Measurements from ENCODE around the gene KRT15. TPM values are rescaled to one million over a fixed set of nuclear protein-coding genes. Genes with fewer than 3 reads are reported as not detected.

Gene KRT15
- total and polyA plus RNA-seq, 9 of the 15 experiments (the other 6 are each of a cell fraction or from before 2014, with no cell fraction given): 0.28 to 4.4 (median 0.56) TPM

DNA sequence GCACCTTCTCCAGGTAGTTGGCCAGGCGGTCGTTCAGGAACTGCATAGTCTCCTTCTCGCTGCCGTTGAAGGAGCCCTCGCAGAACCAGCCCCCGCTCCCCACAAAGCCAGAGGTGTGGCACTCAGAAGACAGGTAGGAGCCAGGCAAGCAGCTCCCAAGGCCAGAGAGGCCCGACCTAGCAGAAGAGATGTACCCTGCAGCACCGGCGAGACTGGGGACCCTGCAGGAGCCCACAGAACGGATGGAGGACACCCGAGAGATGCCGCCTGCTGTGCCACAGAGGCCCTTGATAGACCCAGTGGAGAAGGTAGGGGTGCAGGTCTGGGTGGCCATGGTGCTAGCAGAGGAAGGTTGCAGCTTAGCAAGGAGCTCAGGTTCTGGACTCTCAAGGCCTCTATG is 29.2 kb downstream of the KRT15 start, which contains the start of gene KRT36:
KRT36 (minus strand) TSS at position 380 of the 400 bp plus-strand sequence; CDS start at position 334, 46 bp downstream.
- no peak for ATAC-seq
- DNase-seq (ENCODE audit: extremely low read depth in 1 of 4, low spot score in 3 of 4): no peak
- H3K27me3 ChIP-seq (ENCODE audit: control insufficient read depth in 2 of 2, insufficient read depth in 2 of 2, low read length in 2 of 2): peaks cover 4 to 20% of the 10 kb centered on the region in 2 experiments; a peak in 2 of 5 replicates
- no TSS peak for BruUV-seq (replicated peaks)
- no peak within 1 kb of the TSS for H3K4me2 ChIP-seq (ENCODE audit: insufficient read depth, low read length)
- FAIRE-seq: no peak
- H3K36me3 ChIP-seq (ENCODE audit: control insufficient read depth, insufficient read depth, low read length): no peaks in the 10 kb centered on the region
- no peaks in the 10 kb centered on the region for H3K9me1 ChIP-seq (ENCODE audit: control insufficient read depth, insufficient read depth, low read length)
- WGBS (ENCODE audit: insufficient coverage, low coverage, missing lambda C conversion rate): 19% methylated on average over 12 of the region's 12 CpGs
- CTCF ChIA-PET (ENCODE audit: low intra/inter-chr PET ratio): no interaction called here
- H3K27ac ChIP-seq (ENCODE audit: extremely low read depth, low read depth, low read length): no peak within 1 kb of the TSS
- in situ Hi-C loops (cut with MboI): loop anchor here (5.0 kb wide), 1 partner anchor 58 kb away; no protein-coding TSS in a partner anchor
- peaks cover under 1 to 14% of the 10 kb centered on the region in 2 experiments; a peak in 4 of 5 replicates for H3K4me1 ChIP-seq (replicated peaks in 1 of 2; ENCODE audit: control insufficient read depth in 2 of 2, insufficient read depth in 2 of 2, low read length in 2 of 2)
- H3K9ac ChIP-seq (ENCODE audit: insufficient read depth in 1 of 2, low read depth in 2 of 2, low read length in 2 of 2): no peak within 1 kb of the TSS; a peak in 1 of 4 replicates
- peaks cover 2% of the 10 kb centered on the region for H4K20me1 ChIP-seq (replicated peaks; ENCODE audit: control insufficient read depth, insufficient read depth, low read length)
- H3K79me2 ChIP-seq (ENCODE audit: control insufficient read depth, insufficient read depth, low read length): no peaks in the 10 kb centered on the region
- no peak within 1 kb of the TSS for H3K4me3 ChIP-seq
- H2AFZ ChIP-seq (ENCODE audit: low read depth, low read length): no peak within 1 kb of the TSS
- POLR2A ChIA-PET: interaction anchor here (1.0 to 2.6 kb wide), 3 partner anchors 8 to 60 kb away, joined by 5 to 9 read pairs (median 6); no protein-coding TSS in a partner anchor
- no peaks in the 10 kb centered on the region for H3K9me3 ChIP-seq (replicated peaks; ENCODE audit: control insufficient read depth, insufficient read depth, low read depth, low read length)
- intact Hi-C loops (cut with micrococcal nuclease): loop anchor here (10.0 kb wide), 1 partner anchor 175 kb away; no protein-coding TSS in a partner anchor
- TF ChIP-seq SIX5 (IDR thresholded peaks at IDR 0.05; ENCODE audit: borderline replicate concordance in 1 of 2, insufficient read depth in 1 of 2, low read depth in 1 of 2, low read length in 2 of 2) (no peak), KLF13 (tag; IDR thresholded peaks at IDR 0.05; ENCODE audit: borderline replicate concordance, low read depth) (no peak), TSHZ1 (CRISPR knock-in tag; IDR thresholded peaks at IDR 0.05) (no peak), NFIX (CRISPR knock-in tag; IDR thresholded peaks at IDR 0.05; ENCODE audit: low read depth) (no peak), E2F1 (CRISPR knock-in tag; IDR thresholded peaks at IDR 0.05) (no peak), FOXA3 (CRISPR knock-in tag; conservative IDR thresholded peaks at IDR 0.05 in 1 of 2, IDR thresholded peaks at IDR 0.05 in 1 of 2) (no peak), ZNF165 (CRISPR knock-in tag; IDR thresholded peaks at IDR 0.05; ENCODE audit: borderline replicate concordance) (no peak), ELK3 (CRISPR knock-in tag; IDR thresholded peaks at IDR 0.05) (no peak), KLF6 (CRISPR knock-in tag; IDR thresholded peaks at IDR 0.05; ENCODE audit: borderline replicate concordance) (no peak)
- TF ChIP-seq, protein P1, sequence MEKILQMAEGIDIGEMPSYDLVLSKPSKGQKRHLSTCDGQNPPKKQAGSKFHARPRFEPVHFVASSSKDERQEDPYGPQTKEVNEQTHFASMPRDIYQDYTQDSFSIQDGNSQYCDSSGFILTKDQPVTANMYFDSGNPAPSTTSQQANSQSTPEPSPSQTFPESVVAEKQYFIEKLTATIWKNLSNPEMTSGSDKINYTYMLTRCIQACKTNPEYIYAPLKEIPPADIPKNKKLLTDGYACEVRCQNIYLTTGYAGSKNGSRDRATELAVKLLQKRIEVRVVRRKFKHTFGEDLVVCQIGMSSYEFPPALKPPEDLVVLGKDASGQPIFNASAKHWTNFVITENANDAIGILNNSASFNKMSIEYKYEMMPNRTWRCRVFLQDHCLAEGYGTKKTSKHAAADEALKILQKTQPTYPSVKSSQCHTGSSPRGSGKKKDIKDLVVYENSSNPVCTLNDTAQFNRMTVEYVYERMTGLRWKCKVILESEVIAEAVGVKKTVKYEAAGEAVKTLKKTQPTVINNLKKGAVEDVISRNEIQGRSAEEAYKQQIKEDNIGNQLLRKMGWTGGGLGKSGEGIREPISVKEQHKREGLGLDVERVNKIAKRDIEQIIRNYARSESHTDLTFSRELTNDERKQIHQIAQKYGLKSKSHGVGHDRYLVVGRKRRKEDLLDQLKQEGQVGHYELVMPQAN (IDR thresholded peaks at IDR 0.05; ENCODE audit: borderline replicate concordance): no peak
- TF ChIP-seq, protein P2, sequence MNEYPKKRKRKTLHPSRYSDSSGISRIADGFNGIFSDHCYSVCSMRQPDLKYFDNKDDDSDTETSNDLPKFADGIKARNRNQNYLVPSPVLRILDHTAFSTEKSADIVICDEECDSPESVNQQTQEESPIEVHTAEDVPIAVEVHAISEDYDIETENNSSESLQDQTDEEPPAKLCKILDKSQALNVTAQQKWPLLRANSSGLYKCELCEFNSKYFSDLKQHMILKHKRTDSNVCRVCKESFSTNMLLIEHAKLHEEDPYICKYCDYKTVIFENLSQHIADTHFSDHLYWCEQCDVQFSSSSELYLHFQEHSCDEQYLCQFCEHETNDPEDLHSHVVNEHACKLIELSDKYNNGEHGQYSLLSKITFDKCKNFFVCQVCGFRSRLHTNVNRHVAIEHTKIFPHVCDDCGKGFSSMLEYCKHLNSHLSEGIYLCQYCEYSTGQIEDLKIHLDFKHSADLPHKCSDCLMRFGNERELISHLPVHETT (CRISPR knock-in tag; conservative IDR thresholded peaks at IDR 0.05 in 1 of 2, IDR thresholded peaks at IDR 0.05 in 1 of 2): no peak
